ENCODE measurements around the gene HAP1. TPM values are rescaled to one million over a fixed set of nuclear protein-coding genes. Genes with fewer than 3 reads are reported as not detected.
A peak's percentile ranks its signal among the peaks of the same experiment; 100 is the strongest.

Gene HAP1
- total and polyA plus RNA-seq, 2 of the 8 experiments (the other 6 are each of a cell fraction or from before 2014, with no cell fraction given) = 2.3 to 3.6 TPM

GRCh38 chr17:41781404-41782110 lies 47.1 kb upstream of the HAP1 start:
- H3K4me3 ChIP-seq (ENCODE audit: extremely low read depth in 1 of 4, insufficient read depth in 2 of 4, low read depth in 3 of 4, low read length in 4 of 4) = no peak overlapping the region
- H3K4ac ChIP-seq (replicated peaks; ENCODE audit: insufficient read length, low read depth, low read length) = no peak overlapping the region
- no peaks in the 10 kb centered on the region for H3K36me3 ChIP-seq (ENCODE audit: control insufficient read depth in 2 of 4, insufficient read depth in 4 of 4, low read length in 3 of 4)
- peaks cover 16% of the 10 kb centered on the region for H3K23me2 ChIP-seq (ENCODE audit: low read depth, low read length)
- no peak overlapping the region for H2BK120ac ChIP-seq (replicated peaks; ENCODE audit: low read depth, low read length)
- H3K9me3 ChIP-seq (ENCODE audit: insufficient read depth in 2 of 2, low read depth in 1 of 2, low read length in 1 of 2) = no peaks in the 10 kb centered on the region
- no peak overlapping the region for H2AFZ ChIP-seq (ENCODE audit: low read length)
- ChIA-PET POLR2A (ENCODE audit: partially characterized antibody) (interaction anchor here (1.2 to 9.3 kb wide), 6 partner anchors 11 to 91 kb away, joined by 3 to 84 read pairs (median 6); partner anchors contain the start of genes EIF1 and HAP1), CTCF (ENCODE audit: partially characterized antibody) (interaction anchor here (1.4 to 6.8 kb wide), 5 partner anchors 13 to 129 kb away, joined by 3 to 55 read pairs (median 6); partner anchors contain the start of gene P3H4)
- peaks cover 0 to 11% of the 10 kb centered on the region in 2 experiments for H4K20me1 ChIP-seq (replicated peaks in 1 of 2; ENCODE audit: control insufficient read depth in 1 of 2, insufficient read depth in 2 of 2, low read length in 2 of 2)
- peak overlapping the region; percentile 72; the same call in 1 of the 2 replicates for H2BK15ac ChIP-seq (ENCODE audit: low read length)
- no peak overlapping the region for H3K56ac ChIP-seq (replicated peaks; ENCODE audit: insufficient read length, low read depth, low read length)
- no peak overlapping the region for H4K8ac ChIP-seq (ENCODE audit: extremely low read depth, insufficient read depth, low read length)
- no peak for DNase-seq (ENCODE audit: low read depth in 1 of 2, low spot score in 2 of 2)
- peaks cover 0 to 30% (median 16%) of the 10 kb centered on the region in 4 experiments; a peak in 6 of 7 replicates for H3K4me1 ChIP-seq (replicated peaks in 1 of 4; ENCODE audit: control insufficient read depth in 3 of 4, insufficient read depth in 4 of 4, low read length in 3 of 4)
- no peak overlapping the region for H4K5ac ChIP-seq (ENCODE audit: insufficient read length, low read depth, low read length)
- peak overlapping the region; percentile 68; the same call in 1 of the 2 replicates for H2BK12ac ChIP-seq (ENCODE audit: low read depth, low read length)
- no peak overlapping the region for H4K91ac ChIP-seq (replicated peaks; ENCODE audit: insufficient read length, low read length)
- no peak overlapping the region for H3K14ac ChIP-seq (ENCODE audit: insufficient read length)
- no peak overlapping the region for H3K27ac ChIP-seq (ENCODE audit: low read depth, low read length)
- H3K9ac ChIP-seq (replicated peaks in 1 of 4; ENCODE audit: extremely low read depth in 1 of 4, low read depth in 3 of 4, low read length in 3 of 4) = no peak overlapping the region
- peaks cover 0 to 57% of the 10 kb centered on the region in 2 experiments; a peak in 3 of 4 replicates for H3K79me2 ChIP-seq (ENCODE audit: control insufficient read depth in 1 of 2, insufficient read depth in 2 of 2, low read length in 2 of 2)
- peak overlapping the region; percentile 8 for H2AK5ac ChIP-seq (ENCODE audit: low read depth, low read length)
- no peaks in the 10 kb centered on the region for H3K27me3 ChIP-seq (replicated peaks in 1 of 4; ENCODE audit: control insufficient read depth in 3 of 4, extremely low read depth in 1 of 4, insufficient read depth in 3 of 4, low read length in 3 of 4)
- WGBS, 2 experiments (ENCODE audit: extremely low coverage in 1 of 2, insufficient coverage in 1 of 2, insufficient read length in 1 of 2, insufficient replicate concordance in 2 of 2, low coverage in 1 of 2, low lambda C conversion rate in 2 of 2, missing lambda C conversion rate in 1 of 2) = 91% methylated on average over 13 of the region's 13 CpGs; no CpG with 5 or more reads in 1 of the 2 experiments
- H3K23ac ChIP-seq (ENCODE audit: insufficient read length) = no peak overlapping the region
- H3K18ac ChIP-seq (ENCODE audit: extremely low read depth, low read length) = peak overlapping the region; percentile 32; the same call in 1 of the 2 replicates
- no peak overlapping the region for H2BK20ac ChIP-seq (ENCODE audit: low read length)
- FAIRE-seq = no peak
- H3K4me2 ChIP-seq (ENCODE audit: insufficient read depth in 1 of 2, low read depth in 2 of 2, low read length in 2 of 2) = no peak overlapping the region
- no peak overlapping the region; the same call in 1 of the 2 replicates for H2BK5ac ChIP-seq (ENCODE audit: low read depth, low read length)
- peaks cover 15% of the 10 kb centered on the region for H3K79me1 ChIP-seq (ENCODE audit: low read depth, low read length)
- TF ChIP-seq GABPA (IDR thresholded peaks at IDR 0.05; ENCODE audit: borderline replicate concordance, insufficient read depth, low read length) = no peak
- TF ChIP-seq SRF (IDR thresholded peaks at IDR 0.05; ENCODE audit: low read depth, low read length) = no peak
- TF ChIP-seq SP2 (IDR thresholded peaks at IDR 0.05; ENCODE audit: low read length) = no peak
- no peak for TF ChIP-seq EZH2 (IDR thresholded peaks at IDR 0.05; ENCODE audit: low read depth, low read length, severe bottlenecking)
- TF ChIP-seq HDAC2 (IDR thresholded peaks at IDR 0.05; ENCODE audit: borderline replicate concordance in 1 of 2, low read depth in 2 of 2, low read length in 2 of 2) = no peak
- no peak for TF ChIP-seq SP1 (IDR thresholded peaks at IDR 0.05; ENCODE audit: low read depth, low read length)
- TF ChIP-seq RBBP5 (IDR thresholded peaks at IDR 0.05; ENCODE audit: borderline replicate concordance, low read depth, low read length) = no peak
- no peak for TF ChIP-seq EGR1 (IDR thresholded peaks at IDR 0.05; ENCODE audit: borderline replicate concordance, low read depth, low read length)
- TF ChIP-seq POLR2A (IDR thresholded peaks at IDR 0.05; ENCODE audit: control extremely low read depth in 1 of 2, low read depth in 2 of 2, low read length in 2 of 2) = no peak
- no peak for TF ChIP-seq KDM1A (IDR thresholded peaks at IDR 0.05; ENCODE audit: borderline replicate concordance, low read length)
- no peak for TF ChIP-seq BCL11A (IDR thresholded peaks at IDR 0.05; ENCODE audit: low read depth in 2 of 2, low read length in 2 of 2)
- no peak for TF ChIP-seq PHF8 (conservative IDR thresholded peaks at IDR 0.05; ENCODE audit: low read depth, low read length)

Measured in H1 (cell line).